Measurements from ENCODE around the gene TTC7B.

GRCh38 chr14:90739318-90740068 is 76.7 kb downstream of the TTC7B start:
- TF ChIP-seq CTCF (optimal IDR thresholded peaks at IDR 0.05 in 1 of 3, IDR thresholded peaks at IDR 0.05 in 1 of 3, conservative IDR thresholded peaks at IDR 0.05 in 1 of 3; ENCODE audit: extremely low read depth in 1 of 3, insufficient read depth in 2 of 3, low read length in 3 of 3), result no peak
- TF ChIP-seq EZH2 (IDR thresholded peaks at IDR 0.05; ENCODE audit: low read length), result no peak

Data from keratinocyte (primary cell).